GM12878 (cell line): ENCODE results near the gene TSPAN31. TPM values are rescaled to one million over a fixed set of nuclear protein-coding genes. Genes with fewer than 3 reads are reported as not detected.
A peak's percentile ranks its signal among the peaks of the same experiment; 100 is the strongest.

Experiments
- ASH2L ChIP-seq: fragments of 300-600, 200-600 bp; sonication (generic); IDR thresholded peaks from 2 replicates; pipeline ENCODE4 v1.6.1; 2017; ENCODE audit warnings: low read depth, mild to moderate bottlenecking, borderline replicate concordance
- CEBPB ChIP-seq, 2 experiments: fragments of 150-350 bp in 1 of 2; IDR thresholded peaks; 2 replicates each; pipeline ENCODE4 v1.6.1; 2012 to 2014; ENCODE audit warnings: low read depth in 2 of 2, low read length in 2 of 2, borderline replicate concordance in 1 of 2, inconsistent platforms in 1 of 2
- CREM ChIP-seq: IDR thresholded peaks from 2 replicates; pipeline ENCODE4 v1.6.1; 2014; ENCODE audit warnings: antibody characterized with exemption, low read depth
- GABPA ChIP-seq: IDR thresholded peaks from 2 replicates; pipeline ENCODE4 v1.6.1; 2014; ENCODE audit warnings: antibody characterized with exemption, low read depth, mild to moderate bottlenecking, inconsistent platforms
- GATAD2B ChIP-seq: fragments of 450-650 bp; conservative IDR thresholded peaks from 2 replicates; pipeline ENCODE4 v1.6.1; 2017; ENCODE audit warnings: low read depth, mild to moderate bottlenecking, moderate library complexity
- MEF2B ChIP-seq: fragments of 450-650 bp; IDR thresholded peaks from 2 replicates; pipeline ENCODE4 v1.6.1; 2018; ENCODE audit warnings: mild to moderate bottlenecking, moderate library complexity; ENCODE audit not compliant: partially characterized antibody, poor library complexity, severe bottlenecking
- NBN ChIP-seq: fragments of 450-650 bp; IDR thresholded peaks from 2 replicates; pipeline ENCODE4 v1.6.1; 2016
- NFIC ChIP-seq: IDR thresholded peaks from 2 replicates; pipeline ENCODE4 v1.6.1; 2012; ENCODE audit warnings: low read depth, mild to moderate bottlenecking, inconsistent platforms, low read length, moderate library complexity
- POU2F2 ChIP-seq: IDR thresholded peaks from 3 replicates; pipeline ENCODE4 v1.6.1; 2011; ENCODE audit warnings: low read depth, mild to moderate bottlenecking, low read length, borderline replicate concordance
- RELA ChIP-seq: fragments of 450-650 bp; IDR thresholded peaks from 2 replicates; pipeline ENCODE4 v1.8.0; 2014; ENCODE audit warnings: borderline replicate concordance; ENCODE audit not compliant: partially characterized antibody
- SRF ChIP-seq, 2 experiments: IDR thresholded peaks; 2 replicates each; pipeline ENCODE4 v1.6.1; 2011; ENCODE audit warnings: low read depth in 2 of 2, low read length in 2 of 2, mild to moderate bottlenecking in 1 of 2, moderate library complexity in 1 of 2
- YBX1 ChIP-seq: fragments of 450-650 bp; IDR thresholded peaks from 2 replicates; pipeline ENCODE4 v1.6.1; 2016; ENCODE audit warnings: antibody characterized with exemption
- ZNF274 ChIP-seq: IDR thresholded peaks from one replicate; pipeline ENCODE4 v1.8.0; 2011; ENCODE audit not compliant: insufficient read length, insufficient read depth
- polyA plus RNA-seq, 11 experiments: library from polyadenylated mRNA; depleted of rRNA in 4 of 11; unstranded in 6 of 11; stranded (reverse) in 5 of 11; fragments of >200 nt; fragmentation: Nextera tagmentation in 4 of 11; fragmentation: Illumina TruSeq in 1 of 11; extraction: Ambion mirVana in 4 of 11; extraction: Trizol in 1 of 11; gene quantifications; 1 replicate in 1 of 11; 2 replicates in 10 of 11; pipeline versions ENCODE4 v1.2.1 to v1.2.3, GENCODE V29; 2011 to 2016; ENCODE audit warnings: inconsistent platforms in 2 of 11, missing spikeins in 2 of 11, low read depth in 1 of 11
- total RNA-seq, 4 experiments: library from RNA; depleted of rRNA in 3 of 4; stranded (reverse); fragments of >200 nt in 3 of 4; fragmentation: Illumina TruSeq in 1 of 4; extraction: Trizol in 1 of 4; gene quantifications; 2 replicates each; pipeline versions ENCODE4 v1.2.1 to v1.2.3, GENCODE V29; 2013 to 2021
- TF ChIP-seq, protein P1 (sequence below): fragments of 450-650 bp; IDR thresholded peaks from 2 replicates; pipeline ENCODE4 v1.6.1; 2017; ENCODE audit warnings: mild to moderate bottlenecking
- TF ChIP-seq, protein P2 (sequence below): IDR thresholded peaks from 2 replicates; pipeline ENCODE4 v1.6.1; 2012; ENCODE audit warnings: low read depth, low read length, improper control_type of control experiment
- TF ChIP-seq, protein P3 (sequence below): IDR thresholded peaks from 2 replicates; pipeline ENCODE4 v1.6.1; 2011; ENCODE audit warnings: borderline replicate concordance, low read depth, mild to moderate bottlenecking, moderate library complexity, low read length; ENCODE audit not compliant: insufficient read depth, poor library complexity, severe bottlenecking
- TF ChIP-seq, protein P4 (sequence below), 3 experiments: IDR thresholded peaks in 2 of 3; conservative IDR thresholded peaks in 1 of 3; 2 replicates each; pipeline ENCODE4 v1.5.1; 2011; ENCODE audit warnings: low read depth in 3 of 3, low read length in 3 of 3, mild to moderate bottlenecking in 3 of 3, control low read depth in 2 of 3, moderate library complexity in 2 of 3, inconsistent platforms in 1 of 3, mixed read lengths in 1 of 3; ENCODE audit not compliant: control insufficient read depth in 2 of 3, insufficient read depth in 1 of 3; ENCODE audit errors: extremely low read depth in 1 of 3
- TF ChIP-seq, protein P5 (sequence below): fragments of 450-650 bp; IDR thresholded peaks from 2 replicates; pipeline ENCODE4 v1.6.1; 2017; ENCODE audit warnings: mild to moderate bottlenecking, moderate library complexity

Gene TSPAN31
- total and polyA plus RNA-seq, 10 of the 15 experiments (the other 5 are each of a cell fraction or from before 2014, with no cell fraction given), result 11.8 to 32.2 (median 24.7) TPM

DNA sequence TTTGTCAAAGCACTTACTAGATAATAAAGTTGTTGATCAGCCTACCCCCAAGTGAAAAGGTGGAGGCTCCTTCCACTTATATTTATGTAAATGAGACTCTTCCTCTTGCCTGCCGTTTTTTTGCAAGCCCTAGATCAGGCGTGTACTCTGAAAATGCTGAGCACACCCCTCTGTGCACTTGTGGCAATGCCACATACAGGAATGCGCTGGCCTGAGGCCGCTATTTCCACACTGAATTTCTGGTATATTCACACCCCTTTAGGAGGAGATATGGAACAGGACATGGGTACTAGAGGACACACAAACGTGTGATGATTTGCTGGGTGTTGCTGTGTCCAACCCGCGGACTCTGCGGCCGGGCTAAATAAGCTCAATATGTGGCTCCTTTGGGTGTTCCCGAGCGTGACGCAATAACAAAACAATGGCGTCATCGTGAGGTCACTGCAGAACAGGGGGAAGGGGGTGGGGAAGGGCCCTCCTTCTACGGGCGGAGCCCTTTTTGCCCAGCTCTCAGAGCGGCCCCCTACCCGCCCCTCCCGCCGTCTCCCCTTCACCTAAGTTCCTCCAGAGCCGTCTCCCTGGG is 554 bp upstream of the TSPAN31 start (continued):
- TF ChIP-seq RELA (no peak), YBX1 (no peak), ASH2L (no peak), POU2F2 (peak; percentile 8; the same call in 1 of the 3 replicates), SRF (IDR thresholded peaks at IDR 0.05; ENCODE audit: low read depth in 2 of 2, low read length in 2 of 2) (0 out of 4 replicates have a peak, but pooled peaks of 1 of the 2 experiments have one; percentile 13), ZNF274 (no peak), MEF2B (peak; percentile 25), NBN (peak; percentile 97), NFIC (no peak), CREM (peak; percentile 98), GATAD2B (no peak; the same call in 1 of the 2 replicates), CEBPB (IDR thresholded peaks at IDR 0.05; ENCODE audit: borderline replicate concordance in 1 of 2, low read depth in 2 of 2, low read length in 2 of 2) (no peak), GABPA (no peak)
- TF ChIP-seq, protein P1, sequence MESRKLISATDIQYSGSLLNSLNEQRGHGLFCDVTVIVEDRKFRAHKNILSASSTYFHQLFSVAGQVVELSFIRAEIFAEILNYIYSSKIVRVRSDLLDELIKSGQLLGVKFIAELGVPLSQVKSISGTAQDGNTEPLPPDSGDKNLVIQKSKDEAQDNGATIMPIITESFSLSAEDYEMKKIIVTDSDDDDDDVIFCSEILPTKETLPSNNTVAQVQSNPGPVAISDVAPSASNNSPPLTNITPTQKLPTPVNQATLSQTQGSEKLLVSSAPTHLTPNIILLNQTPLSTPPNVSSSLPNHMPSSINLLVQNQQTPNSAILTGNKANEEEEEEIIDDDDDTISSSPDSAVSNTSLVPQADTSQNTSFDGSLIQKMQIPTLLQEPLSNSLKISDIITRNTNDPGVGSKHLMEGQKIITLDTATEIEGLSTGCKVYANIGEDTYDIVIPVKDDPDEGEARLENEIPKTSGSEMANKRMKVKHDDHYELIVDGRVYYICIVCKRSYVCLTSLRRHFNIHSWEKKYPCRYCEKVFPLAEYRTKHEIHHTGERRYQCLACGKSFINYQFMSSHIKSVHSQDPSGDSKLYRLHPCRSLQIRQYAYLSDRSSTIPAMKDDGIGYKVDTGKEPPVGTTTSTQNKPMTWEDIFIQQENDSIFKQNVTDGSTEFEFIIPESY, result no peak
- TF ChIP-seq, protein P2, sequence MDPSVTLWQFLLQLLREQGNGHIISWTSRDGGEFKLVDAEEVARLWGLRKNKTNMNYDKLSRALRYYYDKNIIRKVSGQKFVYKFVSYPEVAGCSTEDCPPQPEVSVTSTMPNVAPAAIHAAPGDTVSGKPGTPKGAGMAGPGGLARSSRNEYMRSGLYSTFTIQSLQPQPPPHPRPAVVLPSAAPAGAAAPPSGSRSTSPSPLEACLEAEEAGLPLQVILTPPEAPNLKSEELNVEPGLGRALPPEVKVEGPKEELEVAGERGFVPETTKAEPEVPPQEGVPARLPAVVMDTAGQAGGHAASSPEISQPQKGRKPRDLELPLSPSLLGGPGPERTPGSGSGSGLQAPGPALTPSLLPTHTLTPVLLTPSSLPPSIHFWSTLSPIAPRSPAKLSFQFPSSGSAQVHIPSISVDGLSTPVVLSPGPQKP, result no peak
- TF ChIP-seq, protein P3, sequence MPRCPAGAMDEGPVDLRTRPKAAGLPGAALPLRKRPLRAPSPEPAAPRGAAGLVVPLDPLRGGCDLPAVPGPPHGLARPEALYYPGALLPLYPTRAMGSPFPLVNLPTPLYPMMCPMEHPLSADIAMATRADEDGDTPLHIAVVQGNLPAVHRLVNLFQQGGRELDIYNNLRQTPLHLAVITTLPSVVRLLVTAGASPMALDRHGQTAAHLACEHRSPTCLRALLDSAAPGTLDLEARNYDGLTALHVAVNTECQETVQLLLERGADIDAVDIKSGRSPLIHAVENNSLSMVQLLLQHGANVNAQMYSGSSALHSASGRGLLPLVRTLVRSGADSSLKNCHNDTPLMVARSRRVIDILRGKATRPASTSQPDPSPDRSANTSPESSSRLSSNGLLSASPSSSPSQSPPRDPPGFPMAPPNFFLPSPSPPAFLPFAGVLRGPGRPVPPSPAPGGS, result no peak
- TF ChIP-seq, protein P4, sequence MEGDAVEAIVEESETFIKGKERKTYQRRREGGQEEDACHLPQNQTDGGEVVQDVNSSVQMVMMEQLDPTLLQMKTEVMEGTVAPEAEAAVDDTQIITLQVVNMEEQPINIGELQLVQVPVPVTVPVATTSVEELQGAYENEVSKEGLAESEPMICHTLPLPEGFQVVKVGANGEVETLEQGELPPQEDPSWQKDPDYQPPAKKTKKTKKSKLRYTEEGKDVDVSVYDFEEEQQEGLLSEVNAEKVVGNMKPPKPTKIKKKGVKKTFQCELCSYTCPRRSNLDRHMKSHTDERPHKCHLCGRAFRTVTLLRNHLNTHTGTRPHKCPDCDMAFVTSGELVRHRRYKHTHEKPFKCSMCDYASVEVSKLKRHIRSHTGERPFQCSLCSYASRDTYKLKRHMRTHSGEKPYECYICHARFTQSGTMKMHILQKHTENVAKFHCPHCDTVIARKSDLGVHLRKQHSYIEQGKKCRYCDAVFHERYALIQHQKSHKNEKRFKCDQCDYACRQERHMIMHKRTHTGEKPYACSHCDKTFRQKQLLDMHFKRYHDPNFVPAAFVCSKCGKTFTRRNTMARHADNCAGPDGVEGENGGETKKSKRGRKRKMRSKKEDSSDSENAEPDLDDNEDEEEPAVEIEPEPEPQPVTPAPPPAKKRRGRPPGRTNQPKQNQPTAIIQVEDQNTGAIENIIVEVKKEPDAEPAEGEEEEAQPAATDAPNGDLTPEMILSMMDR (IDR thresholded peaks at IDR 0.05 in 2 of 3, conservative IDR thresholded peaks at IDR 0.05 in 1 of 3; ENCODE audit: control insufficient read depth in 2 of 3, extremely low read depth in 1 of 3, insufficient read depth in 1 of 3, low read depth in 3 of 3, low read length in 3 of 3), result no peak
- TF ChIP-seq, protein P5, sequence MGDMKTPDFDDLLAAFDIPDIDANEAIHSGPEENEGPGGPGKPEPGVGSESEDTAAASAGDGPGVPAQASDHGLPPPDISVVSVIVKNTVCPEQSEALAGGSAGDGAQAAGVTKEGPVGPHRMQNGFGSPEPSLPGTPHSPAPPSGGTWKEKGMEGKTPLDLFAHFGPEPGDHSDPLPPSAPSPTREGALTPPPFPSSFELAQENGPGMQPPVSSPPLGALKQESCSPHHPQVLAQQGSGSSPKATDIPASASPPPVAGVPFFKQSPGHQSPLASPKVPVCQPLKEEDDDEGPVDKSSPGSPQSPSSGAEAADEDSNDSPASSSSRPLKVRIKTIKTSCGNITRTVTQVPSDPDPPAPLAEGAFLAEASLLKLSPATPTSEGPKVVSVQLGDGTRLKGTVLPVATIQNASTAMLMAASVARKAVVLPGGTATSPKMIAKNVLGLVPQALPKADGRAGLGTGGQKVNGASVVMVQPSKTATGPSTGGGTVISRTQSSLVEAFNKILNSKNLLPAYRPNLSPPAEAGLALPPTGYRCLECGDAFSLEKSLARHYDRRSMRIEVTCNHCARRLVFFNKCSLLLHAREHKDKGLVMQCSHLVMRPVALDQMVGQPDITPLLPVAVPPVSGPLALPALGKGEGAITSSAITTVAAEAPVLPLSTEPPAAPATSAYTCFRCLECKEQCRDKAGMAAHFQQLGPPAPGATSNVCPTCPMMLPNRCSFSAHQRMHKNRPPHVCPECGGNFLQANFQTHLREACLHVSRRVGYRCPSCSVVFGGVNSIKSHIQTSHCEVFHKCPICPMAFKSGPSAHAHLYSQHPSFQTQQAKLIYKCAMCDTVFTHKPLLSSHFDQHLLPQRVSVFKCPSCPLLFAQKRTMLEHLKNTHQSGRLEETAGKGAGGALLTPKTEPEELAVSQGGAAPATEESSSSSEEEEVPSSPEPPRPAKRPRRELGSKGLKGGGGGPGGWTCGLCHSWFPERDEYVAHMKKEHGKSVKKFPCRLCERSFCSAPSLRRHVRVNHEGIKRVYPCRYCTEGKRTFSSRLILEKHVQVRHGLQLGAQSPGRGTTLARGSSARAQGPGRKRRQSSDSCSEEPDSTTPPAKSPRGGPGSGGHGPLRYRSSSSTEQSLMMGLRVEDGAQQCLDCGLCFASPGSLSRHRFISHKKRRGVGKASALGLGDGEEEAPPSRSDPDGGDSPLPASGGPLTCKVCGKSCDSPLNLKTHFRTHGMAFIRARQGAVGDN, result 0 out of 2 replicates have a peak, but pooled peaks have one; percentile 31
